Activated CD8-positive, alpha-beta memory T cell treated with anti-CD3 and anti-CD28 coated beads, Interleukin-2, amount 50 U/mL, for 1 hour (primary cell): ENCODE data around the gene PRPSAP1.
"Not testable (repeated sequence)": the region's sequence is repeated elsewhere in the genome, so short reads cannot be mapped to it uniquely, and the experiment has no call there.

ENCODE experiments used
- DNase-seq: peaks from one replicate; pipeline ENCODE4 v3.0.0-alpha.2; 2020; ENCODE audit errors: extremely low read depth

Gene PRPSAP1

DNA sequence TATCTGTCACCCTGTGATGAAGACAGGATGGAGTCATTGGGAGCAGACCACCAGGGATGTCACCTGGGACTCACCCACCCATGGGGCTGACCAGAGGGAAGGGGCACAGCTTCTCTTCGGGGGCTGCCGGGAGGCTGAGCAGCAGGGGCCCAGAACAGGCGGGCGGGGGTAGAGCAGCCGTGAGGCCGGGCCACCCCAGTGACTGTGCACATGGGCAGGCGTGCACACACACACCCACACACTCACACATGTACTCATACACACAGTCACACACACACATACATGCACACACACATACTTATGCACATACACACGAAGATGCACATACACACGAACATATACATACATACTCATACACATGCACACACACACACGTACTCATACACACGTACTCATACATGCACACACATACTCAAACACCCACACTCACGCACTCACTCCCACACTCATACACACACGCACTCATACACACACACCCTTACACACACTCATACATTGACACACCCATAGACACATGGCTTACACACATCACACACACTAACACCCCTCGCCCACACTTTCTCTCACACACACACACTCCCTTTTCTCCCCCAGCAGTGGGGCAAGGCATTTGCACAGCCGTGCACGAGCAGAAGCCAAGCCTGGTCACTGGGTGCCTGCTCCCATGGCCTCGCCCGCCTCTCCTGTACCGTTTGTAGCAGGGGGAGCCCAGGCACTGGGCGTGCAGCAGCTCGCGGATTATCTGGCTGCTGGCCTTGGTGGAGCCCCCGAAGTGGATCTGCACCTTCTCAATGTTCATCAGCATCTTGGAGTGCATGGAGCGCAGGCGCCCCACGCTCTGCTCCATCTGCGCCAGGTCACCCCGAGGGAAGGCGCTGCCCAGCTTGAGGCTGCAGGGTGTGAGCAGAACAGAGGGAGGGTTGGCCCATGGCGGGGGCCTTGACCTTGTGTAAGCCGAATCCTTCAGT, 76.1 kb downstream of the PRPSAP1 start:
- no peak for DNase-seq

- no peak for DNase-seq
Measured at GRCh38 chr17:76276461-76277299, 77.0 kb downstream of the PRPSAP1 start.

GRCh38 chr17:76276069-76276431, 77.7 kb downstream of the PRPSAP1 start:
- no peak for DNase-seq

- DNase-seq: no peak
Measured at GRCh38 chr17:76275382-76276068, 78.2 kb downstream of the PRPSAP1 start.

DNA sequence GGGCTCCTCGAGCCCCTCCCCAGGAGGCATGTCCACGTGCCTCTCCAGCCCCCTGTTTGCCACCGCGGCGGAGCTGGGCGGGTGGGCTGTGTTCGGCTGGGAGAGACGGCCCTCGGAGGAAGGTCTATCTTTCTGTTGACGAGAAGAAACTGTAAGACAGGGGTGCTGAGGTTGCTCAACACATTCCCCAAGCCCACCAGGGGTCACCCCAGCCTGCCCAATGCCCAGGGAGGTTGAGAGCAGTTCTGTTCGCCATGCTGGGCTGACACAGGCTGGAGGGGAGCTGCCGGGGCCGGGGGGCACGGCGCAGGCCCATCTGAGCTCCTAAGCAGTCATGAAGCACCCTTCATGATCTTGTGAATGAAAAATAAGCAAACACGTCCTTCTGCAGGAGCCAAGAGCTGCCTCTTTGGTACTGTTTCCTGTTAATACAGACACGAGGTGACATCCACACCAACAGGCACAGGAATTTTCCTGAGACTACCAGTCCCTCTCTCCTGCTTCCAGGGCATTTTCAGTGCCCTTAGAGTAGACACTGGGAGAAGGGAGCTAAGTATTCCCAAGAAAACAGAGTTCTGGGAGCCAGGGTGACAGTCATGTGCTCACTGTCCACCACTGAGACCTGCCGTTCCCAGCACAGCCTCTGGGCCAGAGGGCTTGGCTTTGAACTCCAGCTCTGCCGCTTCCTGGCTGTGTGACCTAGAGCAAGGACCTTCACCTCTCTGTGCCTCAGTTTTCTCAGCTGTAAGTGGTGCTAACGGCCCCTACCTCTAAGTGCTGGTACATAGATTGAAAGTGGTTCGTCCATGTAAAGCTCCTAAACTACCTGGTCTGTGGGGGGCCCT, 79.4 kb downstream of the PRPSAP1 start:
- no peak for DNase-seq

- DNase-seq: no peak
Measured at GRCh38 chr17:76273445-76274111, 80.1 kb downstream of the PRPSAP1 start.

GRCh38 chr17:76272541-76273444, 80.9 kb downstream of the PRPSAP1 start:
- DNase-seq: no peak

DNA sequence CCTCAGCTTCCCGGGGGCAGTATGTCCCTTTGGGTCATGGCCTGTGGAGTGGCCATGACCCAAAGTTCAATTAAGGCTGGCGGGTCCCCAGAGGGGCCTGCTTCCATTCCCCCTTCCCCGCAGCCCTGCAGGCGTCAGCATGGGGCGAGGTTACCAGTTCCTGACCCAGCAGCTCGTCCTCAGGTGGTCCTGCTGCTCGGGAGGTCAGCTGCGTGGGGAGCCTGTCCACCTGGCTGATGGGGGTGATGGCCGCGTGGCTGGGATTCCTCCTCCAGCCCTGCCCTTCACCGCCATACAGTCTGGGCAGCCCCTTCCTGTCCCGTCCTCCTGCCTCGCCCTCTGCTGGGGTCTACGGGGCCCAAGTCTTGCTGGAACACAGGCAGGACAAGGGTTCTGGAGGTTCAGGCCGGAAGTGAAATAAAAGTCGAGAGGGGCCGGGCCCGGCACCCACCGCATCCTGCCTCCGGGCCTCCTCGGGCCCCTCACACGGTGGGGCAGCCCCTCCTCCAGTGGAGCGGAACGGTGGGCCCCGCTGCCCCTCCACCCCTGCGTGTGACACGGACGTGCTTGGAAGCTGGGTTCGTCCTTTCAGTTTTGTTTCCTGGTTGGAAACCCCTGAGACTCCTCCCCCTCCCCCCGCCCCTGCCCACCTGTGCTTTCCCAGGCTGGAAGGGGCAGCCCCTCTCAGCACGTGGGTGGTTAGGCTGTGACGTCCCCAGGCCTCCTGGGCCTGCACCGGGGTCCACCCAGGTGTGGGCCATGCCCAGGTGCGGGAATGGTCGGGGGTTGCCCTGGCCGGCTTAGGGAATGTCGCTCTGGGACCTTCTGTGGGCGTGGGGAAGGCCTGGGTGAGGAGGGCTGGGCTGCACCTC, 81.8 kb downstream of the PRPSAP1 start:
- DNase-seq: no peak

GRCh38 chr17:76270770-76271668, 82.7 kb downstream of the PRPSAP1 start:
- DNase-seq: no peak

GRCh38 chr17:76270127-76270592, 83.6 kb downstream of the PRPSAP1 start:
- DNase-seq: no peak

GRCh38 chr17:76268991-76269981, 84.4 kb downstream of the PRPSAP1 start:
- DNase-seq: no peak

GRCh38 chr17:76268015-76268749, 85.5 kb downstream of the PRPSAP1 start:
- DNase-seq: peak; percentile 43

GRCh38 chr17:76267581-76268001, 86.1 kb downstream of the PRPSAP1 start:
- not testable (repeated sequence) for DNase-seq

DNA sequence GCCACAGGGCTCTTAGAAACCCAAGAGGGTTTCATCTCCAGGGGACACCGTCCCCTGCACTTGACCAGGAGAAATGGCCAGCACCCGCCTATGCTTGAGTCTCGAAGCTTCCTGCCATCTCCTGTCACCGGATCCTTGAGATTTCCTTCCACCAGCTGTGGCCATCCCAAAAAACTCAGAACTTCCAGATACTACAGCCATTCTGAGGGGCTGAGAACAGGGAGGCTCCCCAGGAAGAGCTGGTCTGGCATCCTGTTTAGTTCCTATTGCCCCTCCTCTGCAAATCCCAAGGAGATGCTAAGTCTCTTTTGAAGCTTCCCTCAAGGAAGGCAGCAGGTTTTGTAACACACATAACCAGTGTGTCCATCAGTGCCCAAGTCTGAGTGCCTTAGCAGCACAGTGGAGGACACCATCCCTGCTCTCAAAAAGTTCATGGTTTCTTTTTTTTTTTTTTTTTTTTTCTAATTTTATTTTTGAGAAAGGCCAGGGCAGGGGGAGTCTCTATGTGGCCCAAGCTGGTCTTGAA, 86.6 kb downstream of the PRPSAP1 start:
- DNase-seq: no peak
